H1 (cell line): Measurements from ENCODE around the gene GBF1.

Source experiments
- BCL11A ChIP-seq, 2 experiments: IDR thresholded peaks; one replicate each; pipeline ENCODE4 v1.6.1; 2011; ENCODE audit warnings: low read depth in 2 of 2, low read length in 2 of 2, mild to moderate bottlenecking in 2 of 2
- CTCF ChIP-seq, 3 experiments: IDR thresholded peaks; 1 replicate in 2 of 3; 2 replicates in 1 of 3; pipeline versions ENCODE4 v1.5.1 to v1.6.1; 2011; ENCODE audit warnings: low read length in 3 of 3, mild to moderate bottlenecking in 3 of 3, inconsistent platforms in 2 of 3, low read depth in 1 of 3, moderate library complexity in 1 of 3; ENCODE audit not compliant: insufficient read depth in 1 of 3; ENCODE audit errors: control extremely low read depth in 1 of 3
- POLR2AphosphoS5 ChIP-seq: IDR thresholded peaks from 2 replicates; pipeline ENCODE4 v1.6.1; 2011; ENCODE audit warnings: low read depth, low read length

- TF ChIP-seq CTCF (IDR thresholded peaks at IDR 0.05; ENCODE audit: control extremely low read depth in 1 of 3, insufficient read depth in 1 of 3, low read depth in 1 of 3, low read length in 3 of 3): no peak
- TF ChIP-seq BCL11A (IDR thresholded peaks at IDR 0.05; ENCODE audit: low read depth in 2 of 2, low read length in 2 of 2): no peak
- no peak for TF ChIP-seq POLR2AphosphoS5
Observed at GRCh38 chr10:102309236-102309635, 63.9 kb downstream of the GBF1 start.
